ENCODE data around the gene TP63. TPM values are rescaled to one million over a fixed set of nuclear protein-coding genes. Genes with fewer than 3 reads are reported as not detected.

TP63 gene
- total and polyA plus RNA-seq, 2 experiments from 2014 or later: not detected

DNA sequence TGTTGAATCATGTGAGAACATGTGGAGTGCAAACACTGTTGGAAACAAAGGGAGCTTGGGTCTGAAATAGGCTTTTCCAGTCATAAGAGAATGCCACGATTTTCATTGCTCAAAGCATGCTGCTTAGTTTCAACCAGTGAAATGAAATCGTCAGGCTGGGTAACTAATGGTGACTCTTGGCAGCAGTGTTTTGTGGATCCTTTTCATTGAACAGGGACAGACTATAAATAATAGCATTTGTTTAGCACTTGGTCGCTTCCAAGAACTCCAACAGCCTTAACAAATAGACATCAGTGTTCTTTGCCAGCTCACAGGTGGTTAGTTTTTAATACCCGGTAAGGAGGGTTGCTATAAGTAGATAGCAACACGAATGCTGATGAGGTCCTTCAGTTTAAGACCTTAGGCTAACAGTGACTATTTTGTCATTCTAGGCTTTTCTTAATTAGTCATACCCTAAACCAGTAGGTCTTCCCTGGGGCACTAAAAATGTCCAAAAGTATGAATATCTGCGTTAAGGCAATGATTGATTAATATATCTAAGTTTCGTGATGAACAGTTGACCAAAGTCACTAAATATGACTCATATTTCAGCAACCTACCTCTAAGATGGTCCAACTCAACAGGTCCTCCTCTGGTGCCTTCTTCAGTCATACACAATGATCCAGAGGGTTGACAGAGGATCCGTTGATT is 15.8 kb downstream of the TP63 start:
- H3F3A ChIP-seq (replicated peaks; ENCODE audit: low read depth): no peaks in the 10 kb centered on the region
- ATAC-seq (no peak), DNase-seq (ENCODE audit: low spot score) (no peak)
- H3K27me3 ChIP-seq (ENCODE audit: insufficient read depth): no peaks in the 10 kb centered on the region
- Mint-ChIP-seq H3K4me1 (no peaks in the 10 kb centered on the region), H3K36me3 (ENCODE audit: low read depth) (peaks cover 5% of the 10 kb centered on the region), H3K4me3 (no peak overlapping the region), H3K27ac (no peak overlapping the region), H3K27me3 (ENCODE audit: insufficient read depth, low read depth, poor library complexity) (no peaks in the 10 kb centered on the region), H3K9me3 (peaks cover 10% of the 10 kb centered on the region)
- no peaks in the 10 kb centered on the region for H3K79me2 ChIP-seq (replicated peaks; ENCODE audit: insufficient read depth)
- no peak overlapping the region for H3K4me2 ChIP-seq
- no peaks in the 10 kb centered on the region for H4K20me1 ChIP-seq (replicated peaks; ENCODE audit: insufficient read depth)
- no peak overlapping the region for H2AFZ ChIP-seq
- H3K36me3 ChIP-seq (ENCODE audit: insufficient read depth): no peaks in the 10 kb centered on the region
- H3K4me1 ChIP-seq (ENCODE audit: insufficient read depth): no peaks in the 10 kb centered on the region
- TF ChIP-seq, protein P1, sequence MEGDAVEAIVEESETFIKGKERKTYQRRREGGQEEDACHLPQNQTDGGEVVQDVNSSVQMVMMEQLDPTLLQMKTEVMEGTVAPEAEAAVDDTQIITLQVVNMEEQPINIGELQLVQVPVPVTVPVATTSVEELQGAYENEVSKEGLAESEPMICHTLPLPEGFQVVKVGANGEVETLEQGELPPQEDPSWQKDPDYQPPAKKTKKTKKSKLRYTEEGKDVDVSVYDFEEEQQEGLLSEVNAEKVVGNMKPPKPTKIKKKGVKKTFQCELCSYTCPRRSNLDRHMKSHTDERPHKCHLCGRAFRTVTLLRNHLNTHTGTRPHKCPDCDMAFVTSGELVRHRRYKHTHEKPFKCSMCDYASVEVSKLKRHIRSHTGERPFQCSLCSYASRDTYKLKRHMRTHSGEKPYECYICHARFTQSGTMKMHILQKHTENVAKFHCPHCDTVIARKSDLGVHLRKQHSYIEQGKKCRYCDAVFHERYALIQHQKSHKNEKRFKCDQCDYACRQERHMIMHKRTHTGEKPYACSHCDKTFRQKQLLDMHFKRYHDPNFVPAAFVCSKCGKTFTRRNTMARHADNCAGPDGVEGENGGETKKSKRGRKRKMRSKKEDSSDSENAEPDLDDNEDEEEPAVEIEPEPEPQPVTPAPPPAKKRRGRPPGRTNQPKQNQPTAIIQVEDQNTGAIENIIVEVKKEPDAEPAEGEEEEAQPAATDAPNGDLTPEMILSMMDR (conservative IDR thresholded peaks at IDR 0.05; ENCODE audit: low read depth in 2 of 2): no peak
- TF ChIP-seq ZNF114 (CRISPR knock-in tag; IDR thresholded peaks at IDR 0.05): no peak
- TF ChIP-seq POLR2AphosphoS5 (IDR thresholded peaks at IDR 0.05; ENCODE audit: low read depth): no peak
- TF ChIP-seq, protein P2, sequence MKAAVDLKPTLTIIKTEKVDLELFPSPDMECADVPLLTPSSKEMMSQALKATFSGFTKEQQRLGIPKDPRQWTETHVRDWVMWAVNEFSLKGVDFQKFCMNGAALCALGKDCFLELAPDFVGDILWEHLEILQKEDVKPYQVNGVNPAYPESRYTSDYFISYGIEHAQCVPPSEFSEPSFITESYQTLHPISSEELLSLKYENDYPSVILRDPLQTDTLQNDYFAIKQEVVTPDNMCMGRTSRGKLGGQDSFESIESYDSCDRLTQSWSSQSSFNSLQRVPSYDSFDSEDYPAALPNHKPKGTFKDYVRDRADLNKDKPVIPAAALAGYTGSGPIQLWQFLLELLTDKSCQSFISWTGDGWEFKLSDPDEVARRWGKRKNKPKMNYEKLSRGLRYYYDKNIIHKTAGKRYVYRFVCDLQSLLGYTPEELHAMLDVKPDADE (IDR thresholded peaks at IDR 0.05): no peak
- TF ChIP-seq, protein P3, sequence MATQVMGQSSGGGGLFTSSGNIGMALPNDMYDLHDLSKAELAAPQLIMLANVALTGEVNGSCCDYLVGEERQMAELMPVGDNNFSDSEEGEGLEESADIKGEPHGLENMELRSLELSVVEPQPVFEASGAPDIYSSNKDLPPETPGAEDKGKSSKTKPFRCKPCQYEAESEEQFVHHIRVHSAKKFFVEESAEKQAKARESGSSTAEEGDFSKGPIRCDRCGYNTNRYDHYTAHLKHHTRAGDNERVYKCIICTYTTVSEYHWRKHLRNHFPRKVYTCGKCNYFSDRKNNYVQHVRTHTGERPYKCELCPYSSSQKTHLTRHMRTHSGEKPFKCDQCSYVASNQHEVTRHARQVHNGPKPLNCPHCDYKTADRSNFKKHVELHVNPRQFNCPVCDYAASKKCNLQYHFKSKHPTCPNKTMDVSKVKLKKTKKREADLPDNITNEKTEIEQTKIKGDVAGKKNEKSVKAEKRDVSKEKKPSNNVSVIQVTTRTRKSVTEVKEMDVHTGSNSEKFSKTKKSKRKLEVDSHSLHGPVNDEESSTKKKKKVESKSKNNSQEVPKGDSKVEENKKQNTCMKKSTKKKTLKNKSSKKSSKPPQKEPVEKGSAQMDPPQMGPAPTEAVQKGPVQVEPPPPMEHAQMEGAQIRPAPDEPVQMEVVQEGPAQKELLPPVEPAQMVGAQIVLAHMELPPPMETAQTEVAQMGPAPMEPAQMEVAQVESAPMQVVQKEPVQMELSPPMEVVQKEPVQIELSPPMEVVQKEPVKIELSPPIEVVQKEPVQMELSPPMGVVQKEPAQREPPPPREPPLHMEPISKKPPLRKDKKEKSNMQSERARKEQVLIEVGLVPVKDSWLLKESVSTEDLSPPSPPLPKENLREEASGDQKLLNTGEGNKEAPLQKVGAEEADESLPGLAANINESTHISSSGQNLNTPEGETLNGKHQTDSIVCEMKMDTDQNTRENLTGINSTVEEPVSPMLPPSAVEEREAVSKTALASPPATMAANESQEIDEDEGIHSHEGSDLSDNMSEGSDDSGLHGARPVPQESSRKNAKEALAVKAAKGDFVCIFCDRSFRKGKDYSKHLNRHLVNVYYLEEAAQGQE (IDR thresholded peaks at IDR 0.05; ENCODE audit: unreplicated experiment): no peak
- TF ChIP-seq, protein P4, sequence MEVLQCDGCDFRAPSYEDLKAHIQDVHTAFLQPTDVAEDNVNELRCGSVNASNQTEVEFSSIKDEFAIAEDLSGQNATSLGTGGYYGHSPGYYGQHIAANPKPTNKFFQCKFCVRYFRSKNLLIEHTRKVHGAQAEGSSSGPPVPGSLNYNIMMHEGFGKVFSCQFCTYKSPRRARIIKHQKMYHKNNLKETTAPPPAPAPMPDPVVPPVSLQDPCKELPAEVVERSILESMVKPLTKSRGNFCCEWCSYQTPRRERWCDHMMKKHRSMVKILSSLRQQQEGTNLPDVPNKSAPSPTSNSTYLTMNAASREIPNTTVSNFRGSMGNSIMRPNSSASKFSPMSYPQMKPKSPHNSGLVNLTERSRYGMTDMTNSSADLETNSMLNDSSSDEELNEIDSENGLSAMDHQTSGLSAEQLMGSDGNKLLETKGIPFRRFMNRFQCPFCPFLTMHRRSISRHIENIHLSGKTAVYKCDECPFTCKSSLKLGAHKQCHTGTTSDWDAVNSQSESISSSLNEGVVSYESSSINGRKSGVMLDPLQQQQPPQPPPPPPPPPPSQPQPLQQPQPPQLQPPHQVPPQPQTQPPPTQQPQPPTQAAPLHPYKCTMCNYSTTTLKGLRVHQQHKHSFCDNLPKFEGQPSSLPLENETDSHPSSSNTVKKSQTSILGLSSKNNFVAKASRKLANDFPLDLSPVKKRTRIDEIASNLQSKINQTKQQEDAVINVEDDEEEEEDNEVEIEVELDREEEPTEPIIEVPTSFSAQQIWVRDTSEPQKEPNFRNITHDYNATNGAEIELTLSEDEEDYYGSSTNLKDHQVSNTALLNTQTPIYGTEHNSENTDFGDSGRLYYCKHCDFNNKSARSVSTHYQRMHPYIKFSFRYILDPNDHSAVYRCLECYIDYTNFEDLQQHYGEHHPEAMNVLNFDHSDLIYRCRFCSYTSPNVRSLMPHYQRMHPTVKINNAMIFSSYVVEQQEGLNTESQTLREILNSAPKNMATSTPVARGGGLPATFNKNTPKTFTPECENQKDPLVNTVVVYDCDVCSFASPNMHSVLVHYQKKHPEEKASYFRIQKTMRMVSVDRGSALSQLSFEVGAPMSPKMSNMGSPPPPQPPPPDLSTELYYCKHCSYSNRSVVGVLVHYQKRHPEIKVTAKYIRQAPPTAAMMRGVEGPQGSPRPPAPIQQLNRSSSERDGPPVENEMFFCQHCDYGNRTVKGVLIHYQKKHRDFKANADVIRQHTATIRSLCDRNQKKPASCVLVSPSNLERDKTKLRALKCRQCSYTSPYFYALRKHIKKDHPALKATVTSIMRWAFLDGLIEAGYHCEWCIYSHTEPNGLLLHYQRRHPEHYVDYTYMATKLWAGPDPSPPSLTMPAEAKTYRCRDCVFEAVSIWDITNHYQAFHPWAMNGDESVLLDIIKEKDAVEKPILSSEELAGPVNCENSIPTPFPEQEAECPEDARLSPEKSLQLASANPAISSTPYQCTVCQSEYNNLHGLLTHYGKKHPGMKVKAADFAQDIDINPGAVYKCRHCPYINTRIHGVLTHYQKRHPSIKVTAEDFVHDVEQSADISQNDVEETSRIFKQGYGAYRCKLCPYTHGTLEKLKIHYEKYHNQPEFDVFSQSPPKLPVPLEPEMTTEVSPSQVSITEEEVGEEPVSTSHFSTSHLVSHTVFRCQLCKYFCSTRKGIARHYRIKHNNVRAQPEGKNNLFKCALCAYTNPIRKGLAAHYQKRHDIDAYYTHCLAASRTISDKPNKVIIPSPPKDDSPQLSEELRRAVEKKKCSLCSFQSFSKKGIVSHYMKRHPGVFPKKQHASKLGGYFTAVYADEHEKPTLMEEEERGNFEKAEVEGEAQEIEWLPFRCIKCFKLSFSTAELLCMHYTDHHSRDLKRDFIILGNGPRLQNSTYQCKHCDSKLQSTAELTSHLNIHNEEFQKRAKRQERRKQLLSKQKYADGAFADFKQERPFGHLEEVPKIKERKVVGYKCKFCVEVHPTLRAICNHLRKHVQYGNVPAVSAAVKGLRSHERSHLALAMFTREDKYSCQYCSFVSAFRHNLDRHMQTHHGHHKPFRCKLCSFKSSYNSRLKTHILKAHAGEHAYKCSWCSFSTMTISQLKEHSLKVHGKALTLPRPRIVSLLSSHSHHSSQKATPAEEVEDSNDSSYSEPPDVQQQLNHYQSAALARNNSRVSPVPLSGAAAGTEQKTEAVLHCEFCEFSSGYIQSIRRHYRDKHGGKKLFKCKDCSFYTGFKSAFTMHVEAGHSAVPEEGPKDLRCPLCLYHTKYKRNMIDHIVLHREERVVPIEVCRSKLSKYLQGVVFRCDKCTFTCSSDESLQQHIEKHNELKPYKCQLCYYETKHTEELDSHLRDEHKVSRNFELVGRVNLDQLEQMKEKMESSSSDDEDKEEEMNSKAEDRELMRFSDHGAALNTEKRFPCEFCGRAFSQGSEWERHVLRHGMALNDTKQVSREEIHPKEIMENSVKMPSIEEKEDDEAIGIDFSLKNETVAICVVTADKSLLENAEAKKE (CRISPR knock-in tag; IDR thresholded peaks at IDR 0.05): no peak
- no peak for TF ChIP-seq NANOG (IDR thresholded peaks at IDR 0.05; ENCODE audit: borderline replicate concordance)
- no peak for TF ChIP-seq JUNB (IDR thresholded peaks at IDR 0.05; ENCODE audit: unreplicated experiment)
- no peak for TF ChIP-seq CREB1 (CRISPR knock-in tag; IDR thresholded peaks at IDR 0.05; ENCODE audit: low read depth)
- TF ChIP-seq EZH2 (IDR thresholded peaks at IDR 0.05; ENCODE audit: low read depth, unreplicated experiment): no peak
- TF ChIP-seq ZNF331 (CRISPR knock-in tag; IDR thresholded peaks at IDR 0.05; ENCODE audit: low read depth): no peak
- TF ChIP-seq STAT1 (IDR thresholded peaks at IDR 0.05; ENCODE audit: unreplicated experiment): no peak
- no peak for TF ChIP-seq EZH2phosphoT487 (IDR thresholded peaks at IDR 0.05; ENCODE audit: unreplicated experiment)
- no peak overlapping the region for H3K27ac ChIP-seq (ENCODE audit: low read depth)
- peaks cover 10% of the 10 kb centered on the region; the same call in 1 of the 2 replicates for H3K9me2 ChIP-seq (ENCODE audit: insufficient read depth)
- no peak overlapping the region for H3K4me3 ChIP-seq

Data from GM23338 (cell line).